ENCODE measurements around the gene NIBAN1. TPM values are rescaled to one million over a fixed set of nuclear protein-coding genes. Genes with fewer than 3 reads are reported as not detected.

The NIBAN1 gene
- total RNA-seq (10 to 100 TPM; 25.9 to 38.5 TPM), polyA plus RNA-seq (10 to 100 TPM in 1 of 2 donors, 1 to 10 TPM in 1; 7.5 to 28.8 TPM)
- long read RNA-seq, donor 1, full-length matches to known transcripts = 3 of 3 reads
- long read RNA-seq, donor 1, partial matches to known transcripts = 0 of 3 reads
- long read RNA-seq, donor 1, other reads (novel, unspliced or antisense) = 0 of 3 reads
- long read RNA-seq, donor 2, full-length matches to known transcripts = 2 of 2 reads
- long read RNA-seq, donor 2, partial matches to known transcripts = 0 of 2 reads
- long read RNA-seq, donor 2, other reads (novel, unspliced or antisense) = 0 of 2 reads
- long read RNA-seq, donor 3, full-length matches to known transcripts = 1 of 1 reads
- long read RNA-seq, donor 3, partial matches to known transcripts = 0 of 1 reads
- long read RNA-seq, donor 3, other reads (novel, unspliced or antisense) = 0 of 1 reads
- long read RNA-seq, donor 4 = 0 reads
- long read RNA-seq, donor 5, full-length matches to known transcripts = 2 of 2 reads
- long read RNA-seq, donor 5, partial matches to known transcripts = 0 of 2 reads
- long read RNA-seq, donor 5, other reads (novel, unspliced or antisense) = 0 of 2 reads

DNA sequence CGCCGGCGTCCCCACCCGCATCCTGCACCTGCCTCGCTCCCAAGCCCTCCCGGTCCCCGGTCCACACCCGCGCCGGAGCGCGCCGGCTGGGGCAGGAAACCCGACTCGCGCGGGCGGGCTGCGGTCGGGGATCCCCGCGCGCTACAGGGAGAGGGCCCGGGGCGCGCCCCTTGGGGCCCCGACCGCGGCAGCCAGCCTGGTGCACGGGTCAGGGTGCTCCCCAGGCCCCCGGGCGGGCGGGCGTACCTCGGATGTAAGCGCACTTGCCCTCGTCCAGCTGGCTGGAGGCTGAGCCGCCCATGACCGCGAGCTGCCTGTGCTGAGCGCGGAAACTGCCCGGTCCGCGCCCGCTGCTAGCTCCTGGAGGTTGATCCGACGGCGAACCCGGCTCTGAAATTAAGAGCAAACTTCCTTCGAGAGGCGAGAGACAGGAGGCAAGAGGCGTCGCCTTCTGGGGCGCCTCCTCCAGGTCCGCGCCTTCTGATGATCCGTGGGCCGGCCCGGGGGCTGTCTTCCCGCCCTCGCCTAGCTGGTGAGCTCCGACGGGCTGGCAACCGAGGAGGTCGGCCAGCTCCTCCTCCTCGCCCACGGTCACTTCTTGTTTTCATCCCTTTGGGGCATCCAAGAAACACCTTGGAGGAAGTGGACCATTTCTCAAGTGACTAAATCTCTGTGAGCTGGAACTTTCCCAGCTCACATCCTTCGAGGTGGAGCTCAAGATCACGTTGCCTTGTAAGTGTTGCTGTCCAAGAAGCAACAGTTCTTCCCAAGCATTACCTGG is at the start of gene NIBAN1:
NIBAN1 (minus strand) TSS at position 453 of the 781 bp plus-strand sequence; CDS start at position 301, 152 bp downstream.
- peak within 1 kb of the TSS; percentile 48 for H3K4me3 ChIP-seq
- H3K4me1 ChIP-seq (ENCODE audit: control insufficient read depth in 5 of 5, insufficient read depth in 5 of 5, low read length in 5 of 5) = peaks cover 0 to 9% (median 5%) of the 10 kb centered on the region in 5 donors
- H3K9ac ChIP-seq (ENCODE audit: insufficient read depth in 1 of 2, low read length in 2 of 2) = peak within 1 kb of the TSS in 1 of 2 donors; percentile 67
- ATAC-seq (ENCODE audit: insufficient read depth, low FRiP score) = peak; percentile 82
- peak within 1 kb of the TSS; percentile 48 to 97 for H3K27ac ChIP-seq (ENCODE audit: low read depth in 1 of 2, low read length in 1 of 2)
- H3K27me3 ChIP-seq (ENCODE audit: control insufficient read depth in 3 of 3, insufficient read depth in 3 of 3, low read length in 2 of 3) = peaks cover 0 to 24% (median 19%) of the 10 kb centered on the region in 3 donors
- WGBS, 2 donors = 1% methylated on average over 46 to 70 of the region's 70 CpGs
- DNase-seq = peak; percentile 36 to 45 (median 37)
- no peaks in the 10 kb centered on the region for H3K36me3 ChIP-seq (ENCODE audit: control insufficient read depth in 4 of 4, insufficient read depth in 4 of 4, low read length in 4 of 4)
- no peaks in the 10 kb centered on the region for H3K9me3 ChIP-seq (ENCODE audit: control insufficient read depth in 4 of 4, insufficient read depth in 3 of 4, low read length in 3 of 4)
- TF ChIP-seq, protein P1, sequence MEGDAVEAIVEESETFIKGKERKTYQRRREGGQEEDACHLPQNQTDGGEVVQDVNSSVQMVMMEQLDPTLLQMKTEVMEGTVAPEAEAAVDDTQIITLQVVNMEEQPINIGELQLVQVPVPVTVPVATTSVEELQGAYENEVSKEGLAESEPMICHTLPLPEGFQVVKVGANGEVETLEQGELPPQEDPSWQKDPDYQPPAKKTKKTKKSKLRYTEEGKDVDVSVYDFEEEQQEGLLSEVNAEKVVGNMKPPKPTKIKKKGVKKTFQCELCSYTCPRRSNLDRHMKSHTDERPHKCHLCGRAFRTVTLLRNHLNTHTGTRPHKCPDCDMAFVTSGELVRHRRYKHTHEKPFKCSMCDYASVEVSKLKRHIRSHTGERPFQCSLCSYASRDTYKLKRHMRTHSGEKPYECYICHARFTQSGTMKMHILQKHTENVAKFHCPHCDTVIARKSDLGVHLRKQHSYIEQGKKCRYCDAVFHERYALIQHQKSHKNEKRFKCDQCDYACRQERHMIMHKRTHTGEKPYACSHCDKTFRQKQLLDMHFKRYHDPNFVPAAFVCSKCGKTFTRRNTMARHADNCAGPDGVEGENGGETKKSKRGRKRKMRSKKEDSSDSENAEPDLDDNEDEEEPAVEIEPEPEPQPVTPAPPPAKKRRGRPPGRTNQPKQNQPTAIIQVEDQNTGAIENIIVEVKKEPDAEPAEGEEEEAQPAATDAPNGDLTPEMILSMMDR (IDR thresholded peaks at IDR 0.05; ENCODE audit: control extremely low read depth, extremely low read depth) = no peak

- ATAC-seq (ENCODE audit: insufficient read depth, low FRiP score) (no peak), DNase-seq (no peak)
- Histone ChIP-seq H3K4me3 (no peak overlapping the region), H3K4me1 (ENCODE audit: control insufficient read depth in 5 of 5, insufficient read depth in 5 of 5, low read length in 5 of 5) (no peaks in the 10 kb centered on the region), H3K36me3 (ENCODE audit: control insufficient read depth in 4 of 4, insufficient read depth in 4 of 4, low read length in 4 of 4) (no peaks in the 10 kb centered on the region), H3K27ac (ENCODE audit: low read depth in 1 of 2, low read length in 1 of 2) (no peak overlapping the region), H3K9me3 (ENCODE audit: control insufficient read depth in 4 of 4, insufficient read depth in 3 of 4, low read length in 3 of 4) (no peaks in the 10 kb centered on the region), H3K9ac (ENCODE audit: insufficient read depth in 1 of 2, low read length in 2 of 2) (no peak overlapping the region), H3K27me3 (ENCODE audit: control insufficient read depth in 3 of 3, insufficient read depth in 3 of 3, low read length in 2 of 3) (no peaks in the 10 kb centered on the region)
- TF ChIP-seq, protein P1 (IDR thresholded peaks at IDR 0.05; ENCODE audit: control extremely low read depth, extremely low read depth) = no peak
- WGBS, 2 donors = 78 to 88% methylated on average over 3 of the region's 3 CpGs
These were observed 43.7 kb upstream of the NIBAN1 start for GRCh38 chr1:185017966-185018365.

DNA sequence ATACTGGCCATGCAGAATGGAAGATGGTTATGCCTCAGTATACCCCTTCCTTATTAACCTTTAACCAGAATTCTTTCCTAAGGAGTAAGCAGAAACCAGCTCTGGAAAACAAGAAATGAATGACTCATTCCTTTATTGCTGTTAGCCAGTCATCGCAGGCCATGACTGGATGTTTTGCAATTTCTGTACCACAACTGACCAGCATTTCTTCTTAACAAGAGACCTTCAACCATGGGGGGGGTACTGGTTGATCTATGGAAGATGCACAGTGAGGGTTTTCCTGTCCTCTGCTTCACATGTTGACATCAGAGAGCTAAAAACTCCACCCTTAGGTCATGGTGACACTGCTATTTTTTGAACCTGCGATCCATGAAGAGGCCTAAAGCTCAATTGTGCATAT is 43.0 kb upstream of the NIBAN1 start:
- Histone ChIP-seq H3K4me1 (ENCODE audit: control insufficient read depth in 5 of 5, insufficient read depth in 5 of 5, low read length in 5 of 5) (no peaks in the 10 kb centered on the region), H3K36me3 (ENCODE audit: control insufficient read depth in 4 of 4, insufficient read depth in 4 of 4, low read length in 4 of 4) (no peaks in the 10 kb centered on the region), H3K27ac (ENCODE audit: low read depth in 1 of 2, low read length in 1 of 2) (no peak overlapping the region), H3K27me3 (ENCODE audit: control insufficient read depth in 3 of 3, insufficient read depth in 3 of 3, low read length in 2 of 3) (no peaks in the 10 kb centered on the region), H3K4me3 (no peak overlapping the region), H3K9me3 (ENCODE audit: control insufficient read depth in 4 of 4, insufficient read depth in 3 of 4, low read length in 3 of 4) (no peaks in the 10 kb centered on the region), H3K9ac (ENCODE audit: insufficient read depth in 1 of 2, low read length in 2 of 2) (no peak overlapping the region)
- WGBS, 2 donors = 55 to 74% methylated on average over 2 of the region's 2 CpGs
- TF ChIP-seq, protein P1 (IDR thresholded peaks at IDR 0.05; ENCODE audit: control extremely low read depth, extremely low read depth) = no peak
- ATAC-seq (ENCODE audit: insufficient read depth, low FRiP score) = no peak
- DNase-seq = no peak

Data from lung (tissue), 16 donors.